GM12878 (cell line): ENCODE measurements around the gene ACBD5. TPM values are rescaled to one million over a fixed set of nuclear protein-coding genes. Genes with fewer than 3 reads are reported as not detected.
A peak's percentile ranks its signal among the peaks of the same experiment; 100 is the strongest.

Experiments used
- ATAC-seq: fragments of 200-7000 bp; cut with Tn5 transposase; 3 replicates; pipeline ENCODE4 v1.9.1; 2020; ENCODE audit warnings: mild to moderate bottlenecking, moderate library complexity
- BruUV-seq: library from RNA; stranded (reverse); fragments of 400-500 nt; replicated peaks from 2 replicates; lab custom pipeline; 2021; lab: Mats Ljungman, UMichigan
- CTCF ChIA-PET: fragments of 300-600 bp; sonication (Branson Sonifier 250); formaldehyde crosslinking; extraction: SDS; loops from one replicate; lab custom pipeline; 2021; ENCODE audit warnings: inconsistent platforms; lab: Yijun Ruan, JAX
- POLR2A ChIA-PET: fragments of 350-600 bp; formaldehyde crosslinking; extraction: SDS; loops from one replicate; lab custom pipeline; 2021; ENCODE audit warnings: inconsistent platforms; lab: Charles Lee
- RAD21 ChIA-PET: fragments of 300-600 bp; sonication (Branson Sonifier 250); formaldehyde crosslinking; loops from one replicate; lab custom pipeline; 2023; ENCODE audit warnings: antibody characterized with exemption; ENCODE audit not compliant: unreplicated experiment; lab: Charles Lee
- SMC1A ChIA-PET: fragments of 300-600 bp; sonication (Branson Sonifier 250); formaldehyde crosslinking; loops from one replicate; lab custom pipeline; 2023; ENCODE audit not compliant: unreplicated experiment, uncharacterized antibody; lab: Charles Lee
- DNase-seq: peaks from one replicate; pipeline ENCODE4 v3.0.0-alpha.2; 2011; ENCODE audit warnings: low read depth, low spot score
- FAIRE-seq: peaks from 3 replicates; lab custom pipeline; 2011; peaks lifted over from hg19 to GRCh38; lab: Jason Lieb, UNC
- H2AFZ ChIP-seq: 2 replicates; pipeline ENCODE4 v1.6.0; 2011; ENCODE audit warnings: low read depth, low read length, control low read depth; ENCODE audit not compliant: control insufficient read depth
- H3K27ac ChIP-seq: 2 replicates; pipeline ENCODE4 v1.5.1; 2011; ENCODE audit warnings: control low read depth; ENCODE audit not compliant: control insufficient read depth, insufficient read depth
- H3K27me3 ChIP-seq, 2 experiments: replicated peaks in 1 of 2; 2 replicates each; pipeline versions ENCODE4 v1.6.0 to v1.6.1; 2011; ENCODE audit warnings: low read length in 1 of 2; ENCODE audit not compliant: control insufficient read depth in 2 of 2, insufficient read depth in 2 of 2
- H3K36me3 ChIP-seq, 2 experiments: 2 replicates each; pipeline ENCODE4 v1.5.1; 2011; ENCODE audit warnings: low read length in 1 of 2; ENCODE audit not compliant: control insufficient read depth in 2 of 2, insufficient read depth in 2 of 2
- H3K4me1 ChIP-seq: 2 replicates; pipeline ENCODE4 v1.6.1; 2011; ENCODE audit warnings: mild to moderate bottlenecking, low read length, moderate library complexity, mixed read lengths; ENCODE audit not compliant: control insufficient read depth, insufficient read depth
- H3K4me2 ChIP-seq: 2 replicates; pipeline ENCODE4 v1.6.0; 2011; ENCODE audit warnings: control low read depth; ENCODE audit not compliant: control insufficient read depth, insufficient read depth
- H3K4me3 ChIP-seq: fragments of 200-600 bp; sonication (generic); 2 replicates; pipeline ENCODE4 v1.5.1; 2016
- H3K79me2 ChIP-seq: 2 replicates; pipeline ENCODE4 v1.6.0; 2011; ENCODE audit warnings: low read length; ENCODE audit not compliant: control insufficient read depth, insufficient read depth
- H3K9ac ChIP-seq: 2 replicates; pipeline ENCODE4 v1.8.0; 2011; ENCODE audit warnings: low read length, control low read depth, mixed read lengths; ENCODE audit not compliant: control insufficient read depth, insufficient read depth
- H3K9me3 ChIP-seq: replicated peaks from 3 replicates; pipeline ENCODE4 v1.5.1; 2011; ENCODE audit warnings: mild to moderate bottlenecking, low read length; ENCODE audit not compliant: control insufficient read depth, insufficient read depth
- H4K20me1 ChIP-seq: 2 replicates; pipeline ENCODE4 v1.6.0; 2011; ENCODE audit not compliant: control insufficient read depth, insufficient read depth
- BCLAF1 ChIP-seq: fragments of 450-650 bp; IDR thresholded peaks from 2 replicates; pipeline ENCODE4 v1.6.1; 2017; ENCODE audit warnings: antibody characterized with exemption, mild to moderate bottlenecking, moderate library complexity
- BMI1 ChIP-seq: fragments of 450-650 bp; IDR thresholded peaks from 2 replicates; pipeline ENCODE4 v1.6.1; 2016; ENCODE audit warnings: mild to moderate bottlenecking, moderate library complexity, borderline replicate concordance
- CUX1 ChIP-seq: IDR thresholded peaks from 2 replicates; pipeline ENCODE4 v1.6.1; 2012; ENCODE audit warnings: improper control_type of control experiment, low read depth, low read length; ENCODE audit not compliant: insufficient replicate concordance
- NRF1 ChIP-seq: conservative IDR thresholded peaks from 2 replicates; pipeline ENCODE4 v1.6.1; 2011; ENCODE audit warnings: mild to moderate bottlenecking, low read depth, low read length, improper control_type of control experiment
- POLR2A ChIP-seq: IDR thresholded peaks from 2 replicates; pipeline ENCODE4 v1.6.1; 2011; ENCODE audit warnings: low read depth, mild to moderate bottlenecking, low read length
- RELA ChIP-seq: fragments of 450-650 bp; IDR thresholded peaks from 2 replicates; pipeline ENCODE4 v1.8.0; 2014; ENCODE audit warnings: borderline replicate concordance; ENCODE audit not compliant: partially characterized antibody
- SIN3A ChIP-seq: IDR thresholded peaks from 2 replicates; pipeline ENCODE4 v1.6.1; 2012; ENCODE audit warnings: low read depth, low read length, improper control_type of control experiment
- SMAD5 ChIP-seq: IDR thresholded peaks from 2 replicates; pipeline ENCODE4 v1.6.1; 2016; ENCODE audit warnings: antibody characterized with exemption, low read depth
- SPI1 ChIP-seq: IDR thresholded peaks from 2 replicates; pipeline ENCODE4 v1.6.1; 2011; ENCODE audit warnings: low read depth, mild to moderate bottlenecking, low read length, moderate library complexity, borderline replicate concordance; ENCODE audit not compliant: insufficient read depth
- SRF ChIP-seq, 2 experiments: IDR thresholded peaks; 2 replicates each; pipeline ENCODE4 v1.6.1; 2011; ENCODE audit warnings: low read depth in 2 of 2, low read length in 2 of 2, mild to moderate bottlenecking in 1 of 2, moderate library complexity in 1 of 2
- TAF1 ChIP-seq: IDR thresholded peaks from 2 replicates; pipeline ENCODE4 v1.6.1; 2011; ENCODE audit warnings: mild to moderate bottlenecking, low read depth, low read length, borderline replicate concordance
- ZNF24 ChIP-seq: fragments of 450-650 bp; IDR thresholded peaks from 2 replicates; pipeline ENCODE4 v1.6.1; 2017; ENCODE audit warnings: antibody characterized with exemption, mild to moderate bottlenecking
- ZSCAN29 ChIP-seq: fragments of 450-650 bp; IDR thresholded peaks from 2 replicates; pipeline ENCODE4 v1.6.1; 2017; ENCODE audit warnings: mild to moderate bottlenecking, moderate library complexity
- in situ Hi-C: fragments of 300-500 bp; cut with MboI; formaldehyde crosslinking; loops from 9 replicates; pipeline ENCODE4 v1.14.3; 2018; ENCODE audit warnings: mixed read lengths
- intact Hi-C: fragments of 100-400 bp; cut with micrococcal nuclease; formaldehyde crosslinking; loops from one replicate; pipeline ENCODE4 v1.14.2; 2022; ENCODE audit not compliant: unreplicated experiment
- polyA plus RNA-seq, 11 experiments: library from polyadenylated mRNA; depleted of rRNA in 4 of 11; unstranded in 6 of 11; stranded (reverse) in 5 of 11; fragments of >200 nt; fragmentation: Nextera tagmentation in 4 of 11; fragmentation: Illumina TruSeq in 1 of 11; extraction: Ambion mirVana in 4 of 11; extraction: Trizol in 1 of 11; gene quantifications; 1 replicate in 1 of 11; 2 replicates in 10 of 11; pipeline versions ENCODE4 v1.2.1 to v1.2.3, GENCODE V29; 2011 to 2016; ENCODE audit warnings: inconsistent platforms in 2 of 11, missing spikeins in 2 of 11, low read depth in 1 of 11
- total RNA-seq, 4 experiments: library from RNA; depleted of rRNA in 3 of 4; stranded (reverse); fragments of >200 nt in 3 of 4; fragmentation: Illumina TruSeq in 1 of 4; extraction: Trizol in 1 of 4; gene quantifications; 2 replicates each; pipeline versions ENCODE4 v1.2.1 to v1.2.3, GENCODE V29; 2013 to 2021

The ACBD5 gene
- total and polyA plus RNA-seq, 10 of the 15 experiments (the other 5 are each of a cell fraction or from before 2014, with no cell fraction given) = 2.4 to 22.3 (median 12.4) TPM

GRCh38 chr10:27145937-27146336 is 94.7 kb downstream of the ACBD5 start:
- FAIRE-seq (no peak), DNase-seq (no peak), ATAC-seq (peak; percentile 56)
- ChIA-PET SMC1A (interaction anchor here (0.5 to 1.8 kb wide), 8 partner anchors 8 to 31 kb away, joined by 3 to 6 read pairs (median 4); partner anchors contain the start of gene YME1L1), POLR2A (interaction anchor here (1.2 to 2.0 kb wide), 2 partner anchors 9 to 11 kb away, joined by 5 to 6 read pairs; partner anchors contain the start of genes MASTL and YME1L1), CTCF (interaction anchor here (1.2 to 2.0 kb wide), 4 partner anchors 8 to 420 kb away, joined by 3 to 5 read pairs (median 4); partner anchors contain the start of gene YME1L1), RAD21 (no interaction called here)
- no peaks in the 10 kb centered on the region for H3K4me1 ChIP-seq
- H3K4me2 ChIP-seq = 0 out of 2 replicates have a peak overlapping the region, but pooled peaks have one; percentile 13
- H3K27me3 ChIP-seq = no peaks in the 10 kb centered on the region
- H3K9me3 ChIP-seq = no peaks in the 10 kb centered on the region; the same call in 2 of the 3 replicates
- no peak overlapping the region for H2AFZ ChIP-seq
- peaks cover 43% of the 10 kb centered on the region for H3K79me2 ChIP-seq
- BruUV-seq = no TSS peak
- intact Hi-C loops (no loop called here), in situ Hi-C loops (loop anchor here (25.0 kb wide), 1 partner anchor 1416 kb away; no protein-coding TSS in a partner anchor)
- no peak overlapping the region for H3K27ac ChIP-seq
- H3K36me3 ChIP-seq = peaks cover 8 to 30% of the 10 kb centered on the region in 2 experiments
- no peak overlapping the region for H3K4me3 ChIP-seq
- no peak for TF ChIP-seq BMI1
- no peak for TF ChIP-seq POLR2A
- no peak for TF ChIP-seq SMAD5
- TF ChIP-seq ZSCAN29 = no peak
- TF ChIP-seq SIN3A = no peak
- TF ChIP-seq CUX1 = no peak
- TF ChIP-seq SRF (IDR thresholded peaks at IDR 0.05; ENCODE audit: low read depth in 2 of 2, low read length in 2 of 2) = no peak
- TF ChIP-seq RELA = no peak
- TF ChIP-seq TAF1 = no peak
- no peak for TF ChIP-seq NRF1
- no peak for TF ChIP-seq SPI1
- TF ChIP-seq BCLAF1 = no peak
- TF ChIP-seq ZNF24 = no peak
- peaks cover 4% of the 10 kb centered on the region; the same call in 1 of the 2 replicates for H4K20me1 ChIP-seq
- no peak overlapping the region for H3K9ac ChIP-seq
